ENCODE measurements around the gene MORC1. TPM values are rescaled to one million over a fixed set of nuclear protein-coding genes. Genes with fewer than 3 reads are reported as not detected.

The MORC1 gene
- not detected in 2 replicates for total RNA-seq
- long read RNA-seq, result 0 reads

DNA sequence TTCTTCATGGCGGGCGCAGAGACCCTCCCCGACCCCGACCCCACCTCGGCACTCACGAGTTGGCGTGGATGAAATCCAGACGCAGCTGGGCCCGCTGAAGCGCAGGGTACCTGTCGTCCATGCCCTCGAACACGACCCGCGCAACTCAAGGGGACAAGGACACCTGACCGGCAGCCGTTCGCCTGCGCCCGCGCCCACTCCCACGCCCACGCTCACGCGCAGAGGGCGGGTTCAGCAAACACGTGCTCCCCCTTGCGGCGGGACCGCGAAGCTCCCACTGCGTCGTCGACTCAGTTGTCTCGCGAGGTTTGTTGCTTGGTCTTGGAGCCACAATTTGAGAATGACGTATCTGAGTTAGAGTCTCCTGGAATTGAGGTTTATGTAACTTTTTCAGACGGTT is at the start of gene MORC1:
TSS of gene MORC1 (minus strand) at position 196 of the 400 bp plus-strand sequence. CDS start at position 121, 75 bp downstream.
- no peak for TF ChIP-seq CTCF (conservative IDR thresholded peaks at IDR 0.05)
- DNase-seq (ENCODE audit: low read depth, low spot score), result no peak

DNA sequence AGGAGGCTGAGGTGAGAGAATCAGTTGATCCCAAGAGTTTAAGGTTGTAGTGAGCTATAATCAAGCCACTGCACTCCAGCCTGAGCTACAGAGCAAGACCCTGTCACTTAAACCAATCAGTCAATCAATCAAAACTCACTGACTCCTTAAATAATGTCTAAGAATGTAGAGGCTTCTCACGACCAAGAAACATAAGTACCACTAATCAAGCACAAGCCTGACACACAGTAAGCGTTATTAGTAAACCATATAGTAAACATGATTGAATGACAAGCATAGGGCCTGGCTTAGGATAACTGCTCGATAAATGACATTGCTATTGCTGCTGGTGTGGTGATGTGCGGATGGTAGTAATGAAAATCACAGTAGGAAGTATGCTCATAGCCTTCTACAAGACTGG is 48.0 kb upstream of the MORC1 start:
- Mint-ChIP-seq H3K4me1 (no peaks in the 10 kb centered on the region), H3K4me3 (no peak overlapping the region), H3K36me3 (ENCODE audit: low read depth) (no peaks in the 10 kb centered on the region), H3K27me3 (ENCODE audit: low read depth) (no peaks in the 10 kb centered on the region), H3K27ac (ENCODE audit: unreplicated experiment) (no peak overlapping the region), H3K9me3 (no peaks in the 10 kb centered on the region)
- no peak for TF ChIP-seq CTCF (conservative IDR thresholded peaks at IDR 0.05)
- DNase-seq (ENCODE audit: low read depth, low spot score), result no peak

More for the DNA sequence above, at the start of gene MORC1:
- H3K36me3 Mint-ChIP-seq (ENCODE audit: low read depth), result peaks cover 7% of the 10 kb centered on the region
- peaks cover 4% of the 10 kb centered on the region for H3K9me3 Mint-ChIP-seq
- H3K27me3 Mint-ChIP-seq (ENCODE audit: low read depth), result no peaks in the 10 kb centered on the region
- H3K4me1 Mint-ChIP-seq, result peaks cover 5% of the 10 kb centered on the region
- no peak within 1 kb of the TSS for H3K4me3 Mint-ChIP-seq
- no peak within 1 kb of the TSS for H3K27ac Mint-ChIP-seq (ENCODE audit: unreplicated experiment)

DNA sequence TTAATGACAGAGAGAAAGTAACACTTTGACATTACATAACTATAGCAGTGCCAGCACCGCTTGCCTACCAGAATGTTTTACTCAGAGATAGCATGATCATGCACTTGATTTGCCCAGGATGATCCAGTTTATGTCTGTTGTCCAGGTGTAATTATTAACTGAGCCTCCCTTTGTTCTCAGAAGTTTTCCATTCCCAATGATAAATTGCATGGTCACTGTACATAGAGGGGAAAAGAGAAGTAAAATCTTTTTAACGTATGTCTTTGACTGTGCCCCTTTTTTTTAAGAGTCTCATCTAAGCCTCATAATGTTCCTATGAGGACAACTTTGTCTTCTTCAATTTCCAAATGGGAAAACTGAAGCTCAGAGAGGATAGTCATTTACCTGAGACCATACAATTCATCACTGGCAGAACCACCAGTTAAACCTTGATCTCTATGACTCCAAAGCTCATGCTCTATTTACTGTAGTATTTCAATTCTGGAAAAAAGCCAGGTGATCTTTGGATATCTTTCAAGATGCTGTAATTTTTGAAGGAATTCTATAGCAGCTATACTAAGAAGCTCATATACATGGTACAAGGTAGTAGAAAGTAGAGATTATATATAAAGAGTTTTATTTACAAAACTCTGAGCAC is 43.7 kb upstream of the MORC1 start:
- no peak for TF ChIP-seq CTCF (conservative IDR thresholded peaks at IDR 0.05)
- H3K36me3 Mint-ChIP-seq (ENCODE audit: low read depth), result no peaks in the 10 kb centered on the region
- DNase-seq (ENCODE audit: low read depth, low spot score), result no peak
- H3K9me3 Mint-ChIP-seq, result no peaks in the 10 kb centered on the region
- H3K27me3 Mint-ChIP-seq (ENCODE audit: low read depth), result no peaks in the 10 kb centered on the region
- no peak overlapping the region for H3K27ac Mint-ChIP-seq (ENCODE audit: unreplicated experiment)
- no peak overlapping the region for H3K4me3 Mint-ChIP-seq
- no peaks in the 10 kb centered on the region for H3K4me1 Mint-ChIP-seq

DNA sequence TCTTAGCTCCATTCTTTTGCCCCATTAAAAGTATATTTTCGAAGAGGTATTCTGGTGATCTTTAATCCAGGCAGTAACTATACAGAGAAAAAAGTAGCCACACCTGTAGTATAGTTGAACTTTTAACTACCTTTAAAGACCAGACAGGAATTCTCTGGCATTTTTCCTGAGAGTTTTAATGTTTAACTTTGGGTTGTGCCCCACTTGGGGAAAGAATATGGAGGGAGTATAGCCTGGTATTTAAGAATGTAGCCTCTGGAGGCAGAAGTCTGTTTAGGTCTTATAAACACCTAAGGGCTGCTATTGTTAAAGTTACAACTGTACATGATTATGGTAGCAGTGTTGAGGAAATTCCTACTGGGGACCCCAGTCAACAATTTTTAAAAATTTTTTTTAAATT is 37.9 kb upstream of the MORC1 start:
- Mint-ChIP-seq H3K4me1 (no peaks in the 10 kb centered on the region), H3K27ac (ENCODE audit: unreplicated experiment) (no peak overlapping the region), H3K4me3 (no peak overlapping the region), H3K9me3 (peaks cover 6% of the 10 kb centered on the region), H3K36me3 (ENCODE audit: low read depth) (no peaks in the 10 kb centered on the region), H3K27me3 (ENCODE audit: low read depth) (no peaks in the 10 kb centered on the region)
- no peak for TF ChIP-seq CTCF (conservative IDR thresholded peaks at IDR 0.05)
- DNase-seq (ENCODE audit: low read depth, low spot score), result no peak

DNA sequence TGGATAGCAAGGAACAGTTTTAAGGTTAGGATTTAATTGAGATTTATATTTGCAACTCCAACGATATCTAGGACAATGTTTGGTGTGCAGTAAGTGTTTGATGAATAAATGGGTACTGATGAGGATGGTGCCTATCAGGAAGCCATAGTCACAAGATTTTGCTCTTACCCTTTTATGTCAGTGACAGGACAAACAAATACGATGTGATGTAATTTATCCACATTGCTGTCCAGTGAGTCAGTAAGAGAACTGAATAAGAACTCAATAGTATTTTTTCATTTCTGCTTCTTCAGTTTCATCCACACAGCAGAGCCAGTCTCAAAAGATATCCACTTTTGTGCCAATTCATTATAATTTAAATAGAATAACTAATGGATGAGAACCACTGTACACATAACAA is 37.0 kb upstream of the MORC1 start:
- peaks cover 6% of the 10 kb centered on the region for H3K9me3 Mint-ChIP-seq
- no peak for DNase-seq (ENCODE audit: low read depth, low spot score)
- H3K36me3 Mint-ChIP-seq (ENCODE audit: low read depth), result no peaks in the 10 kb centered on the region
- H3K27me3 Mint-ChIP-seq (ENCODE audit: low read depth), result no peaks in the 10 kb centered on the region
- TF ChIP-seq CTCF (conservative IDR thresholded peaks at IDR 0.05), result no peak
- H3K4me1 Mint-ChIP-seq, result no peaks in the 10 kb centered on the region
- no peak overlapping the region for H3K27ac Mint-ChIP-seq (ENCODE audit: unreplicated experiment)
- H3K4me3 Mint-ChIP-seq, result no peak overlapping the region
